Activated CD8-positive, alpha-beta T cell treated with anti-CD3 and anti-CD28 coated beads, Interleukin-2, amount 10 ng/mL, durations not matched to agents 7 days and 5 days (primary cell): ENCODE data around the gene HELZ. TPM values are rescaled to one million over a fixed set of nuclear protein-coding genes. Genes with fewer than 3 reads are reported as not detected.

Experiments
- ATAC-seq: fragments of 150-1000 bp; cut with Tn5 transposase; one replicate; pipeline ENCODE4 v1.10.0; 2021; ENCODE audit warnings: moderate library complexity
- CTCF ChIA-PET: fragments of 350-600 bp; sonication (Branson Sonifier 250); formaldehyde crosslinking; loops from one replicate; lab custom pipeline; 2021; ENCODE audit warnings: antibody characterized with exemption; lab: Charles Lee
- POLR2A ChIA-PET: fragments of 350-600 bp; sonication (Branson Sonifier 250); formaldehyde crosslinking; loops from one replicate; lab custom pipeline; 2021; ENCODE audit warnings: antibody characterized with exemption; lab: Charles Lee
- DNase-seq: peaks from one replicate; pipeline ENCODE4 v3.0.0-alpha.2; 2020
- H3K27ac Mint-ChIP-seq: one replicate; pipeline ENCODE4 v1.8.0; 2021; ENCODE audit warnings: mild to moderate bottlenecking, mixed read lengths
- H3K27me3 Mint-ChIP-seq: one replicate; pipeline ENCODE4 v1.8.0; 2021; ENCODE audit warnings: low read depth, mixed read lengths
- H3K36me3 Mint-ChIP-seq: one replicate; pipeline ENCODE4 v1.8.0; 2021; ENCODE audit warnings: low read depth, mixed read lengths
- H3K4me1 Mint-ChIP-seq: one replicate; pipeline ENCODE4 v1.8.0; 2021; ENCODE audit warnings: low read depth, mixed read lengths
- H3K4me3 Mint-ChIP-seq: one replicate; pipeline ENCODE4 v1.8.0; 2021; ENCODE audit warnings: mild to moderate bottlenecking, mixed read lengths
- H3K9me3 Mint-ChIP-seq: one replicate; pipeline ENCODE4 v1.8.0; 2022; ENCODE audit warnings: mixed read lengths; ENCODE audit not compliant: insufficient read depth
- total RNA-seq, 2 experiments: library from RNA; stranded (reverse); gene quantifications; one replicate each; pipeline ENCODE4 v1.2.3, GENCODE V29; 2021

HELZ gene
- total RNA-seq, 2 experiments from 2014 or later = 69.1 to 76.6 TPM

DNA sequence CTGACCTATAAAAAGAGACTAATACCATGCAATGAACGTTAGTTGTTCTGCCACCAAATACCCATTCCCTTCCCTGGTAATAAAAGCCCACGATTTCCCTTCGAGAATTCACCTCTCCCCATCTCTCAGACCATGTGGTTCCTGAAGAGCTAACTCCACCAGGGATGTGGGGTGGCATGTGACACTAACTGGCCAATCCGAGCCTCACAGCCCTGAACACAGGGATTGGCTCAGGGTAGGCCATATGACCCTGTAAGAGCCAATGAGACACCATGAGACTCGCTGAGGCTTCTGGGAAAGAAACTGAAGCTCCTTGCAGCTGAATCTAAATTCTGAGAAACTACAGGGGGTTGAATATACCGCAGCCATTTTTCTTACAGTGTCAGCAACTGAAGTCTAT, 21.1 kb downstream of the HELZ start:
- Mint-ChIP-seq H3K9me3 (peaks cover 3% of the 10 kb centered on the region), H3K4me1 (peaks cover 16% of the 10 kb centered on the region), H3K4me3 (no peak overlapping the region), H3K27me3 (no peaks in the 10 kb centered on the region), H3K36me3 (peaks cover 48% of the 10 kb centered on the region), H3K27ac (peak overlapping the region; percentile 3)
- ChIA-PET POLR2A (no interaction called here), CTCF (interaction anchor here (0.7 to 3.9 kb wide), 5 partner anchors 14 to 70 kb away, joined by 3 to 11 read pairs (median 3); no protein-coding TSS in a partner anchor)
- ATAC-seq = peak; percentile 79
- no peak for DNase-seq

DNA sequence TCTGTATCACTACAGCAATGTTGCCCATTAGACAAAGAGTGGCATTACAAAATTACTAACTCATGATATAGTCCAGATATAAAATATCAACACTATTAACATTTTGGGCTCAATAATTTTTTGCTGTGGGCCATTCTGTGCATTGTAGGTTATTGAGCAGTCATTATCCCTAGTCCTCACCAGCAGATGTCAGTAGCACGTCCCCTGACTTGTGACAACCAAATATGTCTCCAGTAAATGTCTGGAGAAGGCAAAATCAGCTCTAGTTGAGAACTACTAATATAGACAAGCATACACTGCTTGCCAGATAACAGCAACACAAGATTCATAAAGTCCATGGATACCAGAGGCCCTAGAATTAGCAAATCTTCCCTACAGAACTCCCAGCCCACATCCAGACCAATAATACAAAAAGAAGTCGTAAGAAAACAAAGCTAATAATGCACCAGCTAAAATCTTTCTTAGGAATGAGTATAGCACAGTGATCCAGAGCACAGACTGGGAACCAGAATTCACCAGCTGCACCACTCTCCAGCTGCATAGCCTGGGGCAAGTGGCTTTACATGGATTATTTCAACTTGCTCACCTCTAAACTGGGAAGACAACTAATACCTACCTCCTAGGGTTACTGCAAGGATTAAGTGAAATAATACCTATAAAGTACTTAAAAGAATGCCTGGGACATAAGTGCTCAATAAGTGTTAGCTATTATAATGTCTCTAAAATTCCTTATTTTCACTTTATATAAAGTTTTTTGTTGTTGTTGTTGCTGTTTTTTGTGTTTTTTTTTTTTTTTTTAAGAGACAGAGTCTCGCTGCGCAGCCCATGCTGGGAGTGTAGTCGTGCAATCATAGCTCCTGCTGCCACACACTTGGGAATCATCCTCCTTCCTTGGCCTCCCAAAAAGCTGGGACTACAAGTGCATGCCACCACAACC, 23.7 kb downstream of the HELZ start:
- Mint-ChIP-seq H3K9me3 (no peaks in the 10 kb centered on the region), H3K27me3 (no peaks in the 10 kb centered on the region), H3K36me3 (peaks cover 31% of the 10 kb centered on the region), H3K4me1 (peaks cover 12% of the 10 kb centered on the region), H3K27ac (no peak overlapping the region), H3K4me3 (no peak overlapping the region)
- CTCF ChIA-PET = interaction anchor here (0.7 to 5.3 kb wide), 32 partner anchors 9 to 507 kb away, joined by 3 to 94 read pairs (median 6); no protein-coding TSS in a partner anchor
- DNase-seq (peak; percentile 67), ATAC-seq (peak; percentile 78)
- POLR2A ChIA-PET = interaction anchor here (1.0 kb wide), 1 partner anchor 23 kb away, joined by 3 read pairs; the partner anchor contains the start of gene HELZ

- POLR2A ChIA-PET = interaction anchor here (1.2 kb wide), 1 partner anchor 75 kb away, joined by 3 read pairs; no protein-coding TSS in a partner anchor
- Mint-ChIP-seq H3K9me3 (no peaks in the 10 kb centered on the region), H3K4me3 (no peak overlapping the region), H3K4me1 (peaks cover 4% of the 10 kb centered on the region), H3K36me3 (peaks cover 21% of the 10 kb centered on the region), H3K27me3 (no peaks in the 10 kb centered on the region), H3K27ac (no peak overlapping the region)
- ATAC-seq (no peak), DNase-seq (no peak)
- CTCF ChIA-PET = interaction anchor here (1.2 to 5.3 kb wide), 2 partner anchors 19 to 72 kb away, joined by 3 to 94 read pairs; no protein-coding TSS in a partner anchor
Observed at GRCh38 chr17:67218385-67218950, 26.5 kb downstream of the HELZ start.

DNA sequence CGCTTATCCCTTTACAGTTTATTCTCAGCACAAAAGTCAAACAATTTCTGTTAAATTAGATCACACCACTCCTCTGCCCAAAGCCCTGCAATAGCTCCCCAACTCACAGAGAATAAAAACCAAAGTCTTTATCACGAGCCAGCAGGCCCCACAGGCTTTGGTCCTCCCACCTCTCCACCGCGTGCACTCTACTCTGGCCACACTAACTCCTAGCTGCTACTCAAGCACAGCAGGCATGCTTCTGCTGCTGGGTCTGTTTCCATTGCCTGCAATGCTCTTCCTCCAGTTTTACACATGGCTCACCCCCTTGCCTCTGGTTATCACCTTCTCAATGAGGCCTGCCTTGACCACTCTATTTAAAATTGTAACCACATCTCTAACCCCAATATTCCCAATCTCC, 27.6 kb downstream of the HELZ start:
- peaks cover 4% of the 10 kb centered on the region for H3K4me1 Mint-ChIP-seq
- H3K9me3 Mint-ChIP-seq = no peaks in the 10 kb centered on the region
- no peak overlapping the region for H3K27ac Mint-ChIP-seq
- DNase-seq (no peak), ATAC-seq (no peak)
- CTCF ChIA-PET = no interaction called here
- POLR2A ChIA-PET = no interaction called here
- H3K27me3 Mint-ChIP-seq = no peaks in the 10 kb centered on the region
- H3K36me3 Mint-ChIP-seq = peaks cover 25% of the 10 kb centered on the region
- no peak overlapping the region for H3K4me3 Mint-ChIP-seq

- POLR2A ChIA-PET = no interaction called here
- peaks cover 4% of the 10 kb centered on the region for H3K4me1 Mint-ChIP-seq
- no peaks in the 10 kb centered on the region for H3K9me3 Mint-ChIP-seq
- CTCF ChIA-PET = no interaction called here
- no peak overlapping the region for H3K4me3 Mint-ChIP-seq
- ATAC-seq (no peak), DNase-seq (no peak)
- H3K27ac Mint-ChIP-seq = no peak overlapping the region
- peaks cover 24% of the 10 kb centered on the region for H3K36me3 Mint-ChIP-seq
- no peaks in the 10 kb centered on the region for H3K27me3 Mint-ChIP-seq
Observed at GRCh38 chr17:67216578-67217320, 28.2 kb downstream of the HELZ start.

DNA sequence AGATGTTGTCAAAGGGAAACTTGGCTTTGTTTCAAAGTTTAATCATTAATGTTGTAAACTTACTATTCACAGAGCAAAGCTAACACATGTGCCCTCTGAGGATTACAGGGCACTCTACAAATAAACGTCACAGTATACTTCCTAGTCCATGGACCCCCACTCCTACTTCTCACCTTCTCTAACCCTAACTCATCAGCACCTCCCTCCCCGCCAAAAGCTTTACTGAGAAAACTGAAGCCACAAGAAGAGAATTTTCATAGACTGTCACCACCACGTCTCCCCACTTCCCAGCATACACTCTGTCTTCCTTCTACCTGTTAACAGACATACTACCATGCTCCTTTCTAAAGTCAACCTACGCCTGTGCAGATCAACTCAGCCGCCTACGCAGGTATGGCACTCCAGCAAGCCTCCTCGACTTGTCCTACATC, 29.0 kb downstream of the HELZ start:
- Mint-ChIP-seq H3K9me3 (no peaks in the 10 kb centered on the region), H3K4me1 (no peaks in the 10 kb centered on the region), H3K4me3 (no peak overlapping the region), H3K27ac (no peak overlapping the region), H3K36me3 (peaks cover 25% of the 10 kb centered on the region), H3K27me3 (no peaks in the 10 kb centered on the region)
- ChIA-PET CTCF (interaction anchor here (0.7 kb wide), 1 partner anchor 74 kb away, joined by 3 read pairs; no protein-coding TSS in a partner anchor), POLR2A (no interaction called here)
- ATAC-seq = no peak
- no peak for DNase-seq

DNA sequence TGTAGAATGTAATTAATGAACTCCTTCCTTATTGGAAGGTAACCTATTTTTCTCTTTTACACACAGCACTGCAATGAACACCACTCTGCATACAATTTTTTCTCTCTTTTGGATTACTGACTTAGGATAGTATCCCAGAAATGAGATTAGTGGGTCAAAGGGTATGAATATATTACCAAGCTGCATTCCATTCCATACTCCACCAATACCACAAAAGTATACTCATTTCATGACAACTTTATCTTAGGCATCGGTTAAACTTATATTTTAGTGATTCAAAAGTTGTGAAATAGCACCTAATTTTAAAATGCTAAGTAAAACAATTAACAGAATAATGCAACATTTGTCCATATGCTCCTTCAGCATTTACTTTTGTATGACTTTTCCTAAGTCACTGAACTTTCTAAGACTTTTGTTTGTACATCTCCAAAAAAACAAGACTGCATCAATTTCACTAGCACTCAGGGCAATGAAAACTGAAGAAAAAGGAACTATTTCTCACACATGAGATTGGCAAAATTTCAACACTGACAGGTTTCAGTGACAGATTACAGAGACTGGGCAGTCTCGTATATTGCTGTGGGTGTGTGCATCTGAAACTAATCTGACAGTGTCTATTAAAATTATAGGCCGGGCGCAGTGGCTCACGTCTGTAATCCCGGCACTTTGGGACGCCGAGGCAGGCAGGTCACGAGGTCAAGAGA, 32.1 kb downstream of the HELZ start:
- Mint-ChIP-seq H3K36me3 (peaks cover 37% of the 10 kb centered on the region), H3K4me1 (peaks cover 13% of the 10 kb centered on the region), H3K27me3 (no peaks in the 10 kb centered on the region), H3K9me3 (no peaks in the 10 kb centered on the region), H3K4me3 (no peak overlapping the region), H3K27ac (no peak overlapping the region)
- no peak for ATAC-seq
- DNase-seq = no peak
- CTCF ChIA-PET = interaction anchor here (1.7 to 1.8 kb wide), 2 partner anchors 9 to 12 kb away, joined by 7 to 10 read pairs; no protein-coding TSS in a partner anchor
- POLR2A ChIA-PET = no interaction called here

- ChIA-PET POLR2A (no interaction called here), CTCF (interaction anchor here (1.7 to 1.8 kb wide), 2 partner anchors 10 to 11 kb away, joined by 7 to 10 read pairs; no protein-coding TSS in a partner anchor)
- Mint-ChIP-seq H3K27me3 (no peaks in the 10 kb centered on the region), H3K27ac (no peak overlapping the region), H3K9me3 (no peaks in the 10 kb centered on the region), H3K4me3 (no peak overlapping the region), H3K36me3 (peaks cover 38% of the 10 kb centered on the region), H3K4me1 (peaks cover 13% of the 10 kb centered on the region)
- ATAC-seq (no peak), DNase-seq (no peak)
Observed at GRCh38 chr17:67212231-67212630, 32.8 kb downstream of the HELZ start.

GRCh38 chr17:67211742-67212141, 33.3 kb downstream of the HELZ start:
- no peak overlapping the region for H3K27ac Mint-ChIP-seq
- peaks cover 13% of the 10 kb centered on the region for H3K4me1 Mint-ChIP-seq
- H3K4me3 Mint-ChIP-seq = no peak overlapping the region
- H3K27me3 Mint-ChIP-seq = no peaks in the 10 kb centered on the region
- no peaks in the 10 kb centered on the region for H3K9me3 Mint-ChIP-seq
- ChIA-PET CTCF (interaction anchor here (1.7 to 1.8 kb wide), 2 partner anchors 10 to 11 kb away, joined by 7 to 10 read pairs; no protein-coding TSS in a partner anchor), POLR2A (no interaction called here)
- ATAC-seq (no peak), DNase-seq (no peak)
- peaks cover 38% of the 10 kb centered on the region for H3K36me3 Mint-ChIP-seq

DNA sequence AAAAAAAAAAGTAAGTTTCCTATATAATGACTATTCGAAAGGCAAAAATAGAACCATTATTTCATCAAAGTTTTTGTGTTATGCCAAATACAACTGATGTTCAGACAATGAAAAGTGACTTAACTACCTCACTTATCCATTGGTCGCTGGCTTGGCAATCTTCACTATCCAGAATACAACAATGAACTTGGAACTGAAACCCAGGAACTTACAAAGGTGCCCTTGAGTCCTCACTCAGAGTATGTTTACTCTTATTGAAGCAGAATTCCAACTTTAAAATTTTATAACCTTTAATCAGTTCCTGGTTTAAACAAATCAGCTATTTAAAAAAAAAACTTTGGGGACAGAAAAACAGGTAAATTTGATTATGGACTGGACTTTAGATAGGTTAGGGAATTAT, 34.1 kb downstream of the HELZ start:
- no peak overlapping the region for H3K4me3 Mint-ChIP-seq
- peaks cover 38% of the 10 kb centered on the region for H3K36me3 Mint-ChIP-seq
- peaks cover 13% of the 10 kb centered on the region for H3K4me1 Mint-ChIP-seq
- no peaks in the 10 kb centered on the region for H3K27me3 Mint-ChIP-seq
- ATAC-seq (no peak), DNase-seq (no peak)
- H3K27ac Mint-ChIP-seq = no peak overlapping the region
- CTCF ChIA-PET = interaction anchor here (1.1 to 2.2 kb wide), 3 partner anchors 10 to 11 kb away, joined by 3 to 11 read pairs (median 7); no protein-coding TSS in a partner anchor
- POLR2A ChIA-PET = interaction anchor here (0.7 kb wide), 1 partner anchor 16 kb away, joined by 3 read pairs; no protein-coding TSS in a partner anchor
- no peaks in the 10 kb centered on the region for H3K9me3 Mint-ChIP-seq
